Liver (tissue), 9 donors: ENCODE measurements around the gene PARP2. TPM values are rescaled to one million over a fixed set of nuclear protein-coding genes. Genes with fewer than 3 reads are reported as not detected.

Experiments used
- DNase-seq: peaks from one replicate; pipeline ENCODE4 v3.0.0-alpha.2; 2017; ENCODE audit warnings: low spot score
- H3K27ac ChIP-seq, 2 donors: one replicate each; pipeline ENCODE4 v1.7.0; 2013; ENCODE audit warnings: inconsistent platforms in 2 of 2, low read length in 2 of 2, control low read depth in 1 of 2, low read depth in 1 of 2, mild to moderate bottlenecking in 1 of 2
- H3K27me3 ChIP-seq, 4 donors: one replicate each; pipeline versions ENCODE4 v1.6.1 to v1.7.0; 2013; ENCODE audit warnings: low read length in 3 of 4, inconsistent platforms in 1 of 4, mild to moderate bottlenecking in 1 of 4, moderate library complexity in 1 of 4; ENCODE audit not compliant: control insufficient read depth in 4 of 4, insufficient read depth in 4 of 4
- H3K36me3 ChIP-seq, 4 donors: one replicate each; pipeline versions ENCODE4 v1.6.1 to v1.7.0; 2013; ENCODE audit warnings: low read length in 3 of 4, mild to moderate bottlenecking in 3 of 4, low read depth in 1 of 4, moderate library complexity in 1 of 4; ENCODE audit not compliant: control insufficient read depth in 4 of 4, insufficient read depth in 3 of 4
- H3K4me1 ChIP-seq, 4 donors: one replicate each; pipeline versions ENCODE4 v1.6.1 to v1.7.0; 2013; ENCODE audit warnings: low read length in 3 of 4, mild to moderate bottlenecking in 3 of 4, moderate library complexity in 1 of 4; ENCODE audit not compliant: control insufficient read depth in 4 of 4, insufficient read depth in 4 of 4
- H3K4me3 ChIP-seq, 3 donors: one replicate each; pipeline versions ENCODE4 v1.6.1 to v1.7.0; 2013; ENCODE audit warnings: low read length in 3 of 3, control low read depth in 1 of 3, low read depth in 1 of 3, mild to moderate bottlenecking in 1 of 3
- H3K9ac ChIP-seq, 2 donors: one replicate each; pipeline ENCODE4 v1.7.0; 2013; ENCODE audit warnings: low read length in 2 of 2, mild to moderate bottlenecking in 2 of 2, moderate library complexity in 2 of 2, control low read depth in 1 of 2, low read depth in 1 of 2
- H3K9me3 ChIP-seq, 4 donors: one replicate each; pipeline versions ENCODE4 v1.6.1 to v1.7.0; 2013; ENCODE audit warnings: low read length in 3 of 4; ENCODE audit not compliant: control insufficient read depth in 4 of 4
- EGR1 ChIP-seq, 2 donors: IDR thresholded peaks; 2 replicates each; pipeline ENCODE4 v1.6.1; 2016 to 2018; ENCODE audit warnings: antibody characterized with exemption in 2 of 2, low read depth in 2 of 2
- FOXA1 ChIP-seq: IDR thresholded peaks from 2 replicates; pipeline ENCODE4 v1.6.1; 2016; ENCODE audit warnings: antibody characterized with exemption
- FOXA2 ChIP-seq: IDR thresholded peaks from 2 replicates; pipeline ENCODE4 v1.6.1; 2016; ENCODE audit warnings: antibody characterized with exemption
- GABPA ChIP-seq, 2 donors: IDR thresholded peaks in 1 of 2; conservative IDR thresholded peaks in 1 of 2; 2 replicates each; pipeline ENCODE4 v1.6.1; 2016; ENCODE audit warnings: antibody characterized with exemption in 2 of 2, mild to moderate bottlenecking in 1 of 2, moderate library complexity in 1 of 2
- HNF4A ChIP-seq, 2 donors: conservative IDR thresholded peaks; 2 replicates each; pipeline ENCODE4 v1.6.1; 2016; ENCODE audit warnings: antibody characterized with exemption in 2 of 2, mild to moderate bottlenecking in 2 of 2
- HNF4G ChIP-seq: IDR thresholded peaks from 2 replicates; pipeline ENCODE4 v1.6.1; 2016; ENCODE audit warnings: antibody characterized with exemption
- JUND ChIP-seq, 2 donors: IDR thresholded peaks; 2 replicates each; pipeline ENCODE4 v1.6.1; 2016; ENCODE audit warnings: antibody characterized with exemption in 2 of 2
- MAX ChIP-seq: IDR thresholded peaks from 2 replicates; pipeline ENCODE4 v1.6.1; 2016; ENCODE audit warnings: antibody characterized with exemption
- NR2F2 ChIP-seq: IDR thresholded peaks from 2 replicates; pipeline ENCODE4 v1.6.1; 2016; ENCODE audit warnings: antibody characterized with exemption
- RAD21 ChIP-seq, 2 donors: IDR thresholded peaks; 2 replicates each; pipeline ENCODE4 v1.6.1; 2016; ENCODE audit warnings: antibody characterized with exemption in 2 of 2, mild to moderate bottlenecking in 2 of 2
- REST ChIP-seq: IDR thresholded peaks from 2 replicates; pipeline ENCODE4 v1.6.1; 2016; ENCODE audit warnings: antibody characterized with exemption, mild to moderate bottlenecking
- RXRA ChIP-seq, 2 donors: IDR thresholded peaks; 2 replicates each; pipeline ENCODE4 v1.6.1; 2017 to 2018; ENCODE audit warnings: antibody characterized with exemption in 2 of 2, mild to moderate bottlenecking in 1 of 2
- SP1 ChIP-seq: IDR thresholded peaks from 2 replicates; pipeline ENCODE4 v1.6.1; 2018; ENCODE audit warnings: antibody characterized with exemption, mild to moderate bottlenecking
- TAF1 ChIP-seq: conservative IDR thresholded peaks from 2 replicates; pipeline ENCODE4 v1.6.1; 2016; ENCODE audit warnings: antibody characterized with exemption, mild to moderate bottlenecking
- YY1 ChIP-seq: IDR thresholded peaks from 2 replicates; pipeline ENCODE4 v1.6.1; 2016; ENCODE audit warnings: antibody characterized with exemption, mild to moderate bottlenecking
- ZBTB33 ChIP-seq: IDR thresholded peaks from 2 replicates; pipeline ENCODE4 v1.6.1; 2016; ENCODE audit warnings: antibody characterized with exemption
- WGBS: extraction: QIAGEN DNeasy Blood & Tissue Kit; methylation state at CpG from one replicate; pipeline ENCODE4 v1.1.7; 2013; 5-methylcytosine and 5-hydroxymethylcytosine counted together
- polyA plus RNA-seq, 2 donors: library from polyadenylated mRNA; stranded (reverse) in 1 of 2; unstranded in 1 of 2; fragments of 200-250 nt in 1 of 2; fragments of >200 nt in 1 of 2; fragmentation: Nextera tagmentation in 1 of 2; extraction: Ambion mirVana in 1 of 2; gene quantifications; one replicate each; pipeline versions ENCODE4 v1.2.1 to v1.2.3, GENCODE V29; 2013 to 2015
- total RNA-seq, 2 donors: library from RNA; depleted of rRNA; stranded (reverse); fragments of >200 nt; gene quantifications; one replicate each; pipeline ENCODE4 v1.2.3, GENCODE V29; 2014
- donor health status: healthy.
- donor health status: healthy.
- donor health status: healthy.
- donor health status: healthy.
- donor health status: healthy.

Gene PARP2
- total and polyA plus RNA-seq, 4 donors, result 5.6 to 13.3 (median 7.2) TPM

DNA sequence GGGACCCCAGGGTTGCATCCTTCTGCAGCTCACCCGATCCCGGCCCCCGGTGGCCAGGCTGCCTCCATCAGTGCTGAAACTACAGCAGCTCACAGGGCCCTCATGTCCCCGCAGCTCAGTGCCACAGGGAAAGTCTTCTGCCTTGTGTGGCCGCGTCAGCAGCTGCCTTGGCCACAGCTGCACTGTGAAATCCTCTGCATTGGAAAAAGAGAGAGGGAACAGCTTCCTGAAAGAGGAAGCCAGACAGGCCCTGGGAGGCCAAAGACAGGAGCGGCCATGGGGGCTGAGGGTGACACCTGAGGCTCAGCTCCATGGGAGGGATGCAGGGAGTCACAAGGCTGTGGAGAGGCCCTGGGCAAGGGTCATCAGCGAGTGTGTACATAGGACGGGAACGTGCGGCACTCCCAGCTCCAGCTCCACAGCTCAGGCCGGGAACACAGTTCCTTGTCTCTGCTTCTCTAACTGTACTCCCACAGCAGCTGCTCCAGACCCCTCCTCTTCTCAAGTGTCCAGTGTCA lies 32.7 kb downstream of the PARP2 start:
- WGBS, result 66% methylated on average over 12 of the region's 12 CpGs
- Histone ChIP-seq H3K4me3 (no peak overlapping the region), H3K27me3 (no peaks in the 10 kb centered on the region), H3K4me1 (peaks cover 0 to 10% (median 8%) of the 10 kb centered on the region in 4 donors), H3K27ac (no peak overlapping the region), H3K36me3 (peaks cover 19 to 85% (median 51%) of the 10 kb centered on the region in 4 donors), H3K9ac (no peak overlapping the region), H3K9me3 (no peaks in the 10 kb centered on the region)
- TF ChIP-seq YY1, result no peak
- peak; percentile 13 for TF ChIP-seq FOXA2
- peak in 1 of 2 donors; percentile 13 for TF ChIP-seq HNF4A (conservative IDR thresholded peaks at IDR 0.05)
- DNase-seq, result peak; percentile 48

DNA sequence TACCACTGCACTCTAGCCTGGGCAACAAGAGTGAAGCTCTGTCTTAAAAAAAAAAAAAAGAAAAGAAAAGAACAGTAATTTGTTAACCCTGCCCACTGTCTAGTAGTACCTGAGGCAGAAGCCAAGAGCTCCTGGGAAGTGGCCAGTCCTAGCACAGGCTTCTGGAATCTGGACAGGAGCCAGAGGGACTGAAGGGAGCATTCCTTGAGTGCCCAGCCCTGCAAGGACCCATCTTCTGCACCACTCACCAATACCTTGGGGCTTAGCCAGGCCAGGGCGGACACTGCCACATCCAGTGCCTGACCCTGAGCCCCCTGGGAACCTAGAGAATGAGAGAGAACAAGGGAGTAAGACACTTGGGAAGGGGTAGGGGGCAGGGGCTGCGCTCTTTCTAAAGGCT lies 33.7 kb downstream of the PARP2 start:
- DNase-seq, result no peak
- H3K9ac ChIP-seq, result no peak overlapping the region
- H3K9me3 ChIP-seq, result no peaks in the 10 kb centered on the region
- H3K36me3 ChIP-seq, result peaks cover 24 to 85% (median 51%) of the 10 kb centered on the region in 4 donors
- H3K27ac ChIP-seq, result no peak overlapping the region
- H3K27me3 ChIP-seq, result no peaks in the 10 kb centered on the region
- no peak overlapping the region for H3K4me3 ChIP-seq
- TF ChIP-seq JUND (IDR thresholded peaks at IDR 0.05) (no peak), FOXA1 (no peak), MAX (no peak), EGR1 (IDR thresholded peaks at IDR 0.05; ENCODE audit: low read depth in 2 of 2) (no peak), RAD21 (IDR thresholded peaks at IDR 0.05) (no peak), NR2F2 (no peak), REST (no peak), HNF4G (no peak), HNF4A (conservative IDR thresholded peaks at IDR 0.05) (no peak), ZBTB33 (no peak), SP1 (no peak), TAF1 (no peak), GABPA (IDR thresholded peaks at IDR 0.05 in 1 of 2, conservative IDR thresholded peaks at IDR 0.05 in 1 of 2) (no peak), RXRA (IDR thresholded peaks at IDR 0.05) (no peak), FOXA2 (no peak), YY1 (no peak)
- WGBS, result 97% methylated on average over 2 of the region's 2 CpGs
- peaks cover 0 to 10% (median 8%) of the 10 kb centered on the region in 4 donors for H3K4me1 ChIP-seq
